Right lung (tissue), 5 donors: ENCODE results near the gene CALML5. TPM values are rescaled to one million over a fixed set of nuclear protein-coding genes. Genes with fewer than 3 reads are reported as not detected.

Experiments used
- DNase-seq, 2 donors: peaks; one replicate each; pipeline ENCODE4 v3.0.0-alpha.2; 2013
- polyA plus RNA-seq, 5 donors: library from polyadenylated mRNA; unstranded; fragments of 120-200 nt; gene quantifications; one replicate each; pipeline versions ENCODE4 v1.2.1 to v1.2.3, GENCODE V29; 2013; ENCODE audit warnings: inconsistent platforms in 1 of 5, low replicate concordance in 1 of 5; ENCODE audit not compliant: insufficient read length in 5 of 5, insufficient read depth in 1 of 5

CALML5 gene
- polyA plus RNA-seq, 5 donors, result not detected

- no peak for DNase-seq
Measured at GRCh38 chr10:5533098-5533731, 33.8 kb upstream of the CALML5 start.

- DNase-seq, result no peak
Measured at GRCh38 chr10:5532618-5533097, 33.3 kb upstream of the CALML5 start.

GRCh38 chr10:5532307-5532605 is 32.9 kb upstream of the CALML5 start:
- no peak for DNase-seq

- no peak for DNase-seq
Measured at GRCh38 chr10:5531558-5532306, 32.4 kb upstream of the CALML5 start.

- no peak for DNase-seq
Measured at GRCh38 chr10:5530846-5531557, 31.6 kb upstream of the CALML5 start.

- DNase-seq, result no peak
Measured at GRCh38 chr10:5530412-5530806, 31.0 kb upstream of the CALML5 start.

- no peak for DNase-seq
Measured at GRCh38 chr10:5529702-5530411, 30.5 kb upstream of the CALML5 start.

GRCh38 chr10:5528989-5529701 is 29.8 kb upstream of the CALML5 start:
- DNase-seq, result no peak

GRCh38 chr10:5527332-5528200 is 28.2 kb upstream of the CALML5 start:
- no peak for DNase-seq

- no peak for DNase-seq
Measured at GRCh38 chr10:5526691-5527331, 27.4 kb upstream of the CALML5 start.

GRCh38 chr10:5525561-5526341 is 26.4 kb upstream of the CALML5 start:
- DNase-seq, result no peak

- no peak for DNase-seq
Measured at GRCh38 chr10:5524641-5525560, 25.5 kb upstream of the CALML5 start, which contains the start of gene CALML3. Gene CALML3 (plus strand): TSS chr10:5524961. CDS start chr10:5525086, 125 bp downstream.

GRCh38 chr10:5523796-5524574 is 24.6 kb upstream of the CALML5 start:
- no peak for DNase-seq

- DNase-seq, result no peak
Measured at GRCh38 chr10:5522913-5523560, 23.7 kb upstream of the CALML5 start.

- no peak for DNase-seq
Measured at GRCh38 chr10:5519054-5519453, 19.7 kb upstream of the CALML5 start.

- peak in 1 of 2 donors; percentile 31 for DNase-seq
Measured at GRCh38 chr10:5518143-5518542, 18.8 kb upstream of the CALML5 start.

- DNase-seq, result no peak
Measured at GRCh38 chr10:5517546-5517945, 18.2 kb upstream of the CALML5 start.
